HG03521 (cell line): ENCODE data around the gene BICC1.

Experiments used
- ATAC-seq: cut with Tn5 transposase; IDR thresholded peaks from one replicate; pipeline ENCODE4 v1.9.1; 2021; ENCODE audit warnings: mild to moderate bottlenecking, moderate library complexity; ENCODE audit not compliant: unreplicated experiment

The BICC1 gene

GRCh38 chr10:58817201-58817846 is 304.7 kb downstream of the BICC1 start:
- ATAC-seq: no peak

GRCh38 chr10:58818900-58819299 is 306.2 kb downstream of the BICC1 start:
- ATAC-seq: no peak

GRCh38 chr10:58820386-58820785 is 307.7 kb downstream of the BICC1 start:
- no peak for ATAC-seq

- ATAC-seq: no peak
Measured at GRCh38 chr10:58820861-58821751, 308.4 kb downstream of the BICC1 start.

GRCh38 chr10:58821752-58822056 is 309.0 kb downstream of the BICC1 start:
- no peak for ATAC-seq

- no peak for ATAC-seq
Measured at GRCh38 chr10:58823983-58824382, 311.3 kb downstream of the BICC1 start.

GRCh38 chr10:58824396-58824795 is 311.7 kb downstream of the BICC1 start:
- ATAC-seq: no peak

GRCh38 chr10:58826694-58827093 is 314.0 kb downstream of the BICC1 start:
- no peak for ATAC-seq

GRCh38 chr10:58827381-58827780 is 314.7 kb downstream of the BICC1 start:
- no peak for ATAC-seq

- ATAC-seq: no peak
Measured at GRCh38 chr10:58829839-58830238, 317.2 kb downstream of the BICC1 start.

GRCh38 chr10:58830697-58831096 is 318.0 kb downstream of the BICC1 start:
- ATAC-seq: no peak

- ATAC-seq: no peak
Measured at GRCh38 chr10:58833771-58834561, 321.3 kb downstream of the BICC1 start.

GRCh38 chr10:58836176-58836700 is 323.6 kb downstream of the BICC1 start:
- ATAC-seq: no peak

- no peak for ATAC-seq
Measured at GRCh38 chr10:58836991-58837575, 324.4 kb downstream of the BICC1 start.

- no peak for ATAC-seq
Measured at GRCh38 chr10:58837826-58838225, 325.2 kb downstream of the BICC1 start.

- ATAC-seq: no peak
Measured at GRCh38 chr10:58838561-58839208, 326.0 kb downstream of the BICC1 start.

GRCh38 chr10:58839771-58840170 is 327.1 kb downstream of the BICC1 start:
- ATAC-seq: no peak

GRCh38 chr10:58840840-58841435 is 328.3 kb downstream of the BICC1 start:
- ATAC-seq: no peak

- ATAC-seq: no peak
Measured at GRCh38 chr10:58842860-58843376, 330.2 kb downstream of the BICC1 start.

GRCh38 chr10:58843760-58844159 is 331.1 kb downstream of the BICC1 start:
- no peak for ATAC-seq
